OCI-LY3 (cell line): ENCODE data around the gene CHST1.

ENCODE experiments used
- H2AFZ ChIP-seq: fragments of 200-600, 300-600 bp; shearing (Covaris generic); 2 replicates; pipeline ENCODE4 v1.6.0; 2014; ENCODE audit warnings: antibody characterized with exemption, low read depth, low read length
- H3K27ac ChIP-seq: fragments of 200-600, 300-600 bp; sonication (generic); 2 replicates; pipeline ENCODE4 v1.5.1; 2014; ENCODE audit warnings: mild to moderate bottlenecking, low read length, moderate library complexity, mixed read lengths
- H3K27me3 ChIP-seq: fragments of 200-600, 300-600 bp; sonication (generic); 2 replicates; pipeline ENCODE4 v1.6.1; 2014; ENCODE audit warnings: low read depth, low read length, mixed read lengths
- H3K36me3 ChIP-seq: fragments of 200-600, 300-600 bp; sonication (generic); replicated peaks from 2 replicates; pipeline ENCODE3; 2014; ENCODE audit warnings: low read depth, low read length, mixed read lengths
- H3K4me1 ChIP-seq: fragments of 300-600, 200-600 bp; sonication (generic); 2 replicates; pipeline ENCODE4 v1.6.1; 2014; ENCODE audit warnings: low read length, mixed read lengths
- H3K4me2 ChIP-seq: fragments of 200-600, 300-600 bp; sonication (generic); 2 replicates; pipeline ENCODE4 v1.6.1; 2014; ENCODE audit warnings: low read length, mixed read lengths
- H3K4me3 ChIP-seq: fragments of 300-600, 200-600 bp; sonication (generic); 2 replicates; pipeline ENCODE4 v1.5.1; 2014; ENCODE audit warnings: antibody characterized with exemption, mild to moderate bottlenecking, low read length, moderate library complexity
- H3K79me2 ChIP-seq: fragments of 300-600, 200-600 bp; shearing (Covaris generic); 2 replicates; pipeline ENCODE4 v1.6.1; 2014; ENCODE audit warnings: mild to moderate bottlenecking, low read length, mixed read lengths
- H3K9ac ChIP-seq: fragments of 300-600, 200-600 bp; shearing (Covaris generic); 2 replicates; pipeline ENCODE4 v1.6.0; 2014; ENCODE audit warnings: mild to moderate bottlenecking, low read length, moderate library complexity
- H3K9me3 ChIP-seq: fragments of 200-600, 300-600 bp; shearing (Covaris generic); 2 replicates; pipeline ENCODE4 v1.6.1; 2014; ENCODE audit warnings: low read length, mixed read lengths; ENCODE audit not compliant: insufficient read depth
- H4K20me1 ChIP-seq: fragments of 200-600, 300-600 bp; sonication (generic); 2 replicates; pipeline ENCODE4 v1.6.1; 2016; ENCODE audit warnings: low read length, mixed read lengths; ENCODE audit not compliant: insufficient read depth
- CTCF ChIP-seq: fragments of 200-600, 300-600 bp; sonication (generic); IDR thresholded peaks from 2 replicates; pipeline ENCODE4 v1.5.1; 2014; ENCODE audit warnings: antibody characterized with exemption, low read length, low read depth
- EZH2phosphoT487 ChIP-seq: fragments of 200-600 bp; shearing (Covaris generic); IDR thresholded peaks from 2 replicates; pipeline ENCODE4 v1.6.1; 2018; ENCODE audit warnings: antibody characterized with exemption, mixed run types, low read depth

The CHST1 gene

DNA sequence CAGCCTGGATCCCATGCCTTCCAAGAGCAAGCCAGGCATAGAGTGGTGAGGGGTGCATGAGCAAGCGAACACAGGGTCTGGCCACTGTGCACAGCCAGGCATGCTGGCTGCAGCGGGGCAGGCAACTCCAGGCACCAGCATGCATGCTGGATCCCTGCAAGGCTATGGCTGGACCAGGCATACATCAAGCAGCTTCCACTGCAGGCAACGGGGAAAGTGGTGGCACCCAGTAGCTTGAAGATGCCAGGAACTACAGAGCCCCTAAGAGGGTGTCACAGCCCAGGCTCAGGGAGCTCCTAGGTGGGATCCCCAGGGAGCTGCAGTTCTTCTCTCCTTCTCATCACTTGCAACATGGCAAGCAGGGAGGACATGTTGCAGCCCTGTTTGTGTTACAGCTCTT lies 45.2 kb downstream of the CHST1 start:
- no peak overlapping the region for H2AFZ ChIP-seq
- H3K4me2 ChIP-seq = no peak overlapping the region
- no peak overlapping the region for H3K9ac ChIP-seq
- H3K27ac ChIP-seq = no peak overlapping the region
- TF ChIP-seq CTCF (no peak), EZH2phosphoT487 (no peak)
- H3K36me3 ChIP-seq = no peaks in the 10 kb centered on the region
- peaks cover 17% of the 10 kb centered on the region for H3K27me3 ChIP-seq
- H3K9me3 ChIP-seq = 0 out of 2 replicates have a peak, but pooled peaks cover 3% of the 10 kb centered on the region
- H3K4me3 ChIP-seq = no peak overlapping the region
- H3K79me2 ChIP-seq = no peaks in the 10 kb centered on the region
- no peaks in the 10 kb centered on the region for H4K20me1 ChIP-seq
- no peaks in the 10 kb centered on the region for H3K4me1 ChIP-seq

DNA sequence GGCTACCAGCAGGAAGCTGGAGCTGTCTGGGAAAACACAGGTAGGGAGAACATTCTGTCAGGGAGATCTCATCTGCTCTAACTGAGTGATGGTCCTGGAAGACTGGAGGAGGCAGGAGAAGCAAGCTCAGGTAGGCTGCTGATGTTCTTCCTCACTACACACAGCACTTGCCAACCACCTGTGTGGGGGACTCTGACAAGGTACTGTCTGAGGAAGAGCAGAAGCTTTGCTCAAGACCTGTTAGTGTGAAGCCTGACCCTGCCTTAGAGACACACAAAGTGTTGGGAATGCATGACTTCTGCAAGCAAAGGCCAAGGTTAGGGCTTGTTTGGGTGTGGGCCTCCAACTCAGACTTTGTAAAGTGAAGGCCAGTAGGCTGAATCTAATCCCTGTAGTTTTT lies 46.5 kb downstream of the CHST1 start:
- H3K27ac ChIP-seq = no peak overlapping the region
- TF ChIP-seq EZH2phosphoT487 (no peak), CTCF (no peak)
- 0 out of 2 replicates have a peak, but pooled peaks cover 3% of the 10 kb centered on the region for H3K9me3 ChIP-seq
- H3K36me3 ChIP-seq = no peaks in the 10 kb centered on the region
- H3K4me1 ChIP-seq = no peaks in the 10 kb centered on the region
- no peak overlapping the region for H3K4me2 ChIP-seq
- peaks cover 16% of the 10 kb centered on the region for H3K27me3 ChIP-seq
- H4K20me1 ChIP-seq = no peaks in the 10 kb centered on the region
- H3K9ac ChIP-seq = no peak overlapping the region
- H3K79me2 ChIP-seq = no peaks in the 10 kb centered on the region
- no peak overlapping the region for H3K4me3 ChIP-seq
- H2AFZ ChIP-seq = no peak overlapping the region

- TF ChIP-seq EZH2phosphoT487 (no peak), CTCF (no peak)
- Histone ChIP-seq H3K27ac (no peak overlapping the region), H2AFZ (no peak overlapping the region), H3K27me3 (peaks cover 10% of the 10 kb centered on the region), H3K9me3 (0 out of 2 replicates have a peak, but pooled peaks cover 3% of the 10 kb centered on the region), H3K4me2 (no peak overlapping the region), H3K36me3 (no peaks in the 10 kb centered on the region), H3K9ac (no peak overlapping the region), H3K79me2 (no peaks in the 10 kb centered on the region), H3K4me3 (no peak overlapping the region), H3K4me1 (no peaks in the 10 kb centered on the region), H4K20me1 (no peaks in the 10 kb centered on the region)
Measured at GRCh38 chr11:45617871-45618601, 47.4 kb downstream of the CHST1 start.

DNA sequence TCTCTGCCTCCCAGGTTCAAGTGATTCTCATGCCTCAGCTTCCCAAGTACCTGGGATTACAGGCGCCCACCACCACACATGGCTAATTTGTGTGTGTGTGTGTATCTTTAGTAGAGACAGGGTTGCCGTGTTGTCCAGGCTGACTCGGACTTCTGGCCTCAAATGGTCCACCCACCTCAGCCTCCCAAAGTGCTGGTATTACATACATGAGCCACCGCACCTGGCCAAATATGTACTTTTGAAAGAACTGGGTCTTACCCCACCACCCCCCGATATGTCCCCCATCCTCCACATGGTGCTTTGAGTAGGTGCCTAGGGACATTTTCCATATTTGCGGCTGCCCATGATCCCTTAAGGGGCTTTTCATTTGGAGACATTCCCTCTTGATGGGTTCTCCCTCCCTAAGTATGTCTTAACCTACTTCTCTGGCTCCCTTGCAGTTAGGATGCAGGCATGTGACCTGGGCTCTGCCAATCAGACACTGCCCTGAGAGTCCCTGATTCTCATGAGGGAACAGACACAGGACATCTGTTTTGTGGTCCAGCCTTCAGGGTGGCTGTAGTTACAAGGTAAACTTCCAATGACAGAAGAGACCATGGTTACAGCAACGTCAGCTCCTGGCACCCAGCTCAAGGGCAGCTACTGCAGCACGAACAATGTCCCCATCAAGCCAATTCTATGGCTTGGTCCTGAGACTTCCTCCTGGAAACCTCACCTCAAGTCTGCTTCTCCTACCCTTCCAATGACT lies 48.4 kb downstream of the CHST1 start:
- H3K4me2 ChIP-seq = no peak overlapping the region
- H3K36me3 ChIP-seq = no peaks in the 10 kb centered on the region
- H2AFZ ChIP-seq = no peak overlapping the region
- TF ChIP-seq CTCF (no peak), EZH2phosphoT487 (no peak)
- no peaks in the 10 kb centered on the region for H4K20me1 ChIP-seq
- no peaks in the 10 kb centered on the region for H3K4me1 ChIP-seq
- H3K79me2 ChIP-seq = no peaks in the 10 kb centered on the region
- no peak overlapping the region for H3K9ac ChIP-seq
- no peak overlapping the region for H3K4me3 ChIP-seq
- H3K27me3 ChIP-seq = peaks cover 6% of the 10 kb centered on the region
- 0 out of 2 replicates have a peak, but pooled peaks cover 3% of the 10 kb centered on the region for H3K9me3 ChIP-seq
- H3K27ac ChIP-seq = no peak overlapping the region
